Stimulated activated naive CD8-positive, alpha-beta T cell treated with anti-CD3 and anti-CD28 coated beads, Interleukin-15, amount 100 ng/mL, for 72 hours (primary cell): ENCODE results near the gene UBAP1.
"Not testable (repeated sequence)": the region's sequence is repeated elsewhere in the genome, so short reads cannot be mapped to it uniquely, and the experiment has no call there.

Source experiments
- ATAC-seq: fragments of 150-1000 bp; cut with Tn5 transposase; 2 replicates; pipeline ENCODE4 v1.10.0; 2021; ENCODE audit warnings: mild to moderate bottlenecking, moderate library complexity
- DNase-seq, 2 donors: peaks; one replicate each; pipeline ENCODE4 v3.0.0; 2021 to 2022
- H3K27ac Mint-ChIP-seq, 2 donors: one replicate each; pipeline ENCODE4 v1.8.0; 2022; ENCODE audit warnings: mild to moderate bottlenecking in 2 of 2, mixed read lengths in 2 of 2, moderate library complexity in 2 of 2
- H3K27me3 Mint-ChIP-seq: one replicate; pipeline ENCODE4 v1.8.0; 2022; ENCODE audit warnings: mixed read lengths
- H3K4me1 Mint-ChIP-seq: one replicate; pipeline ENCODE4 v1.8.0; 2022; ENCODE audit warnings: mild to moderate bottlenecking, mixed read lengths
- H3K4me3 Mint-ChIP-seq, 2 donors: one replicate each; pipeline ENCODE4 v1.8.0; 2022; ENCODE audit warnings: mild to moderate bottlenecking in 2 of 2, mixed read lengths in 2 of 2, moderate library complexity in 1 of 2
- H3K9me3 Mint-ChIP-seq, 2 donors: one replicate each; pipeline ENCODE4 v1.8.0; 2022; ENCODE audit warnings: mixed read lengths in 2 of 2

The UBAP1 gene

DNA sequence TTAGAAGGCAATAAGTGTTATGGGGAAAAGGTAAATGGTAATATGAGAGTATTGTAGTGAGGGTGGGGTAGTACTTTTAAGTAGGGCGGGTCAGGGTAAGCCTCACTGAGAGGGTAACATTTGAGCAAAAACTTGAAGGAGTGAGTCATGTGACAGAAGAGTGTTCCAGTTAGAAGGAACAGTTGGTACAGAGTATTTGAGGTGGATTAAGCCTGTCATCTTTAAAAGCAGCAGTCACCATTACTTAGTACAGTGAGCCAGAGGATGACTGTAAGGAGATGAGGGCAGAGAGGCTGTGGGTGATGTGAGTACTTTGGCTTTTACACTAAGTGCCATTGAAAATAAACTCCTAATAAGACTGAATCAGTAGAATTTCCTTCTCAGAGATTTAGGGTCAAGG lies 54.8 kb downstream of the UBAP1 start:
- H3K27ac Mint-ChIP-seq, result no peak overlapping the region
- H3K9me3 Mint-ChIP-seq, result no peaks in the 10 kb centered on the region
- no peaks in the 10 kb centered on the region for H3K4me1 Mint-ChIP-seq
- H3K4me3 Mint-ChIP-seq, result no peak overlapping the region
- ATAC-seq (no peak), DNase-seq (no peak)
- H3K27me3 Mint-ChIP-seq, result no peaks in the 10 kb centered on the region

DNA sequence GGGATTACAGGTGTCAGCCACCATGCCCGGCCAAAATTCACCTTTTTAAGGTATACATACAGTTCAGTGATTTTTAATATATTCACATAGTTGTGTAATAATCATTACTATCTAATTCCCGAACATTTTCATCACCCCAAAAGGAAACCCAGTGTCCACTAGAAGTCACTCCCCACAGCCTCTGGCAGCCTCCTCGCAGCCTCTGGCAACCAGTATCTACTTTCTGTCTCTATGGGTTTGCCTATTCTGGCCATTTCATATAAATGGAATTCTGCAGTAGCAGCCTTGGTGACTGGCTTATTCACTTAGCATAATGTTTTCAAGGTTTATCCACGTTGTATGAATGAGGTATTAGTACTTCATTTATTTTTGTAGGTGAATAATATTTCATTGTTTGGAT lies 59.0 kb downstream of the UBAP1 start:
- no peaks in the 10 kb centered on the region for H3K9me3 Mint-ChIP-seq

DNA sequence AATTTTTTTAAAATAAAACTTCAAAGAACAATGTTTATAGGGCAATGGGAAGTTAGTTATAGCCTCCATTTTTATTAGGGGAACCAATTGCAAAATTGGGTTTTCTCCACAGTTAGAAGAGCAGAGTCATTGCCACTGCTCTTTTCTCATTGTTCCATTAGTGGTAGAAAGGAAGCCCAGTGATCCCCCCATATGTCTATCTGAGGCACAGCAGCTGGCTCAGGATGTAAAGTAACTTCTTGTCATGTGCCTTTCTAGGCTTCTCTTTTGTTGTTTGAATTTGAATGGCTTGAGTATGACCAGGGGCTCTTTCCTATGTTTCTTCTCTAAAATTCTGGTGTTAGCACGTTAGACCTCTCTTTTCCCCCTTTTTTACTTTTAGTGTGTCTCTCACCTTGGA lies 61.2 kb downstream of the UBAP1 start:
- H3K27ac Mint-ChIP-seq, result no peak overlapping the region
- DNase-seq, result no peak
- peaks cover 6% of the 10 kb centered on the region for H3K4me1 Mint-ChIP-seq
- no peak for ATAC-seq
- no peaks in the 10 kb centered on the region for H3K9me3 Mint-ChIP-seq
- no peaks in the 10 kb centered on the region for H3K27me3 Mint-ChIP-seq
- no peak overlapping the region for H3K4me3 Mint-ChIP-seq

More for the DNA sequence above, 59.0 kb downstream of the UBAP1 start:
- ATAC-seq (no peak), DNase-seq (no peak)
- no peak overlapping the region for H3K27ac Mint-ChIP-seq
- H3K4me1 Mint-ChIP-seq, result peaks cover 6% of the 10 kb centered on the region
- H3K27me3 Mint-ChIP-seq, result no peaks in the 10 kb centered on the region
- H3K4me3 Mint-ChIP-seq, result no peak overlapping the region

DNA sequence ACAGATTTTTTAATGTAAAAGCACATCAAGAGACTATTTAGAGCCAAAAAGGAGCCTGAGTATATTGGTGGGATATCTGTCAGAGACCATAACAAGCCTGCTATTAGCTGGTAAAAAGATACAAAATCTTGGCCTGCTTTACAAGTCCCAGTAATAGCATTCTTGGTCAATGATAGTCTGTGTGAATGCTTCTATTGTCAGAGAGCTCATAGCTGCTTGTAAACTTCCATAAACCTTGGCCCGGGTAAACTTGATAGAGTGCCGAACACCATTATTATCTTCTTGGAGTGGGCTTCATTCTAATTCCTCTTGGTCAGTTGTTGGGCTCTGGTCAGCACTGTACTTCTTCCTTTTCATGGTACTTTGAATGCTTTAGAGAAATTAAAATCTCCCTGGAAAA lies 64.0 kb downstream of the UBAP1 start:
- ATAC-seq (no peak), DNase-seq (no peak)
- Mint-ChIP-seq H3K4me1 (peaks cover 6% of the 10 kb centered on the region), H3K27ac (no peak overlapping the region), H3K4me3 (no peak overlapping the region), H3K27me3 (no peaks in the 10 kb centered on the region), H3K9me3 (no peaks in the 10 kb centered on the region)

DNA sequence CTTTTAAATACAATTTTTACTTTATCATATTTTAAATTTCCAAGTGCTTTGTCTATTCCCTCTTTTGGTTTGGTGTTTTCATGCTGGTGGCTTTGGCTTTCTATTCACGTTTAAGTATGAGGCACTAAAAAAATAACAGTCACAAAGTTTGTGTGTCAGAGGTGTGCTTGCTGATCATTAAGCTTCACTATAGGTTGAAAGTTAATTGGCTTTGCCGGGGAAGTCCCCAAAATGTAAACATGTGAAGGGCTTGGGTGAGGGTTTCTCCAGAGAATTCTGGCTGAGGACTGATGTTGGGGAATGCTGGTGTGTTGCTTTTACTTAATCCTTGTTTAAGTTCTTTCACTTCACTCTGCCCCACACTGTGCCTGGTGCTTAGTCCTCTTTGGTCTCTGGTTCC lies 66.4 kb downstream of the UBAP1 start:
- H3K4me3 Mint-ChIP-seq, ATAC-seq, DNase-seq, H3K27me3 Mint-ChIP-seq, H3K27ac Mint-ChIP-seq, H3K9me3 Mint-ChIP-seq, H3K4me1 Mint-ChIP-seq: not testable (repeated sequence)

DNA sequence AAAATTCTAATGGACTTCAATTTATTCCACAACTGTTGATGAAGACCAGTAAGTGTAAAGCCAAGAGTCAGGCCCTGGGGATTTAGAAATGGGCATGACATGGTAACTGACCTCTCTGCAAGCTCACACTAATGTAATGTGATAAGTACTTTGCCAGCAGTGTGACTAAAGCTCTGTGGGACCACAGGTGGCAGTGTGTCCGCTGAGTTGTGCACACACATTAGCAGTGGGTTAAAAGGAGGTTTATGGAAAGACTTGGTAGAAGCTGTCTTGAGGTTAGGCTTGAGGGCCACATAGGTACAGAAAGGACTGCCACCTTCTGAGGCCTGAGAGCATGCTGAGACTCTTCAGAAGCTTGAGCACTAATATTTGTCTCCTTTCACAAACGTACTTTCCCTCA lies 67.6 kb downstream of the UBAP1 start:
- Mint-ChIP-seq H3K27ac (no peak overlapping the region), H3K4me3 (no peak overlapping the region), H3K9me3 (no peaks in the 10 kb centered on the region), H3K4me1 (peaks cover 6% of the 10 kb centered on the region), H3K27me3 (no peaks in the 10 kb centered on the region)
- DNase-seq, result no peak
- no peak for ATAC-seq

DNA sequence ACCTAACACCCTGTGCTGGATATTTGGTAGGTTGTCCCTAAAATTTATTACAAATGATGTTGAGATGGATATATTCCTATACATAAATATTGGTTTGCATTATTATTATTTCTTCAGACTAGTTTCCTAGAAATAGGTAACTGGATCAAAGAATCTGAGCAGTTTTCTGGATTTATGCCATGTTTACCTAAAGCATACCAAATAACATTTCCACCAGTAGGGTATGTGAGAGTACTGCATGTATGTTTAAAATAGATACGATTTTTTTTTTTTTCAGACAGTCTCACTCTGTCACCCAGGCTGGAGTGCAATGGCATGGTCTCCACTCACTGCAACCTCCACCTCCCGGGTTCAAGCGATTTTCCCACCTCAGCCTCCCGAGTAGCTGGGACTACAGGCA lies 68.9 kb downstream of the UBAP1 start:
- not testable (repeated sequence) for ATAC-seq, H3K4me3 Mint-ChIP-seq, H3K9me3 Mint-ChIP-seq, DNase-seq, H3K27ac Mint-ChIP-seq, H3K27me3 Mint-ChIP-seq, H3K4me1 Mint-ChIP-seq

DNA sequence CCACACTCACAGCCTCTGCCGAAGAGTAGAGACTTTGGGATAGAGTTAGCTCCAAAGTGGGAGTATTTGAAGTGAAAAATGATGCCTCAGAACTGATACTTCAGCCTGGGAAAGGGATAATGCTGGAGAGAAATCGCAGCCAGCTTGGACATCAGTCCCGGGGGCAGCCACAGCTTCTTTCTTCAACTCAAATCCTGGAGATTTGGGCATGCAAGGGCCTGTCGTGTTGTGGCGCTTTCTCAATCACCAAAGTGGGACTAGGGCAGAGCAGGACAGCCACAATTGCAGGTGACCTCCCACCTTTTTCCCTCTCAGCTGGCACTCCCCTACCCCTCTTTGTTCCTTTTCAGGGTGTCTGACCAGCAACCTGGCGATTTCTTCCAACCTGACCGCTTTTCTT lies 70.4 kb downstream of the UBAP1 start:
- ATAC-seq, result no peak
- Mint-ChIP-seq H3K9me3 (no peaks in the 10 kb centered on the region), H3K4me1 (peaks cover 5% of the 10 kb centered on the region), H3K27me3 (no peaks in the 10 kb centered on the region), H3K27ac (no peak overlapping the region), H3K4me3 (no peak overlapping the region)
- DNase-seq, result no peak

DNA sequence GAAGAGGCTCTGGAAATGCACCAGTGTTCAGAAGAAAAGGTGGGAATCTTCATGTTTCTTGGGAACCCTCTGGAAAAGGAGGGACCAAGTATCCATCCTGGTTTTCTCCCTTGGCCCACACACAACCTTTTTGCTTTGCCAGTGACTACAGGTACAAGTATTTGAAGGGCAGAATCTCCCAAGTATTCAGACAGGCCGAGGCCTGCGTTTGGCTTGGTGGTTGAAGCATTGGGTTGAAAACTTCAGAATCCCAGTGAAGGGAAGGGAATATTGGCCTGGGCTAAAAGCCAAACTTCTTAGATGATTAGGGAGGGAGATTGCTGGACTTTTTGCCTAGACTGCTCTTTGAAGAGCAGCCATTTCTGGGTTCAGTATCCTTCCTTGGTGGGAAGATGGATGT lies 71.9 kb downstream of the UBAP1 start:
- Mint-ChIP-seq H3K4me1 (peaks cover 11% of the 10 kb centered on the region), H3K4me3 (no peak overlapping the region), H3K27ac (peak overlapping the region in 1 of 2 donors; percentile 27), H3K27me3 (no peaks in the 10 kb centered on the region), H3K9me3 (no peaks in the 10 kb centered on the region)
- DNase-seq (no peak), ATAC-seq (no peak)

DNA sequence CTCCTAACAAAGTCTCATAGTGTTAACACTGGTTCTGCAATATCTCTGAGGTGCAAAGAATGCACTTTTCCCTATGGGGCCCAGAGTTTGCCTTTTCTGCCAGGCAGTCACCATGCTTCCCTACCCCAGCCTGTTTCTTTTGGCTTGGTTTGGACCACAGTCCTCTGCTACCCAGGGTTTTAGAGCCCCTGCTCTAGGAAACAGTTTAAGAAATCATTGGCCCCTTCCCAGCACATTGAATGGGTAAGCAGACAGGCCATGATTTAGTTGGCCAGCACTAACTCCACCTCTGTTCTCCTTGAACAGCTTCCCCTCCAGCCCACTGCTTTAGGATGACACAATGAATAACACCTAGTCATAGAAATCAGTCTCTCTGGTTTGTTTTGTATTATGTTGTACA lies 73.2 kb downstream of the UBAP1 start:
- Mint-ChIP-seq H3K27me3 (no peaks in the 10 kb centered on the region), H3K4me1 (peaks cover 24% of the 10 kb centered on the region), H3K4me3 (no peak overlapping the region), H3K27ac (peak overlapping the region; percentile 74 to 83), H3K9me3 (no peaks in the 10 kb centered on the region)
- DNase-seq (no peak), ATAC-seq (no peak)

DNA sequence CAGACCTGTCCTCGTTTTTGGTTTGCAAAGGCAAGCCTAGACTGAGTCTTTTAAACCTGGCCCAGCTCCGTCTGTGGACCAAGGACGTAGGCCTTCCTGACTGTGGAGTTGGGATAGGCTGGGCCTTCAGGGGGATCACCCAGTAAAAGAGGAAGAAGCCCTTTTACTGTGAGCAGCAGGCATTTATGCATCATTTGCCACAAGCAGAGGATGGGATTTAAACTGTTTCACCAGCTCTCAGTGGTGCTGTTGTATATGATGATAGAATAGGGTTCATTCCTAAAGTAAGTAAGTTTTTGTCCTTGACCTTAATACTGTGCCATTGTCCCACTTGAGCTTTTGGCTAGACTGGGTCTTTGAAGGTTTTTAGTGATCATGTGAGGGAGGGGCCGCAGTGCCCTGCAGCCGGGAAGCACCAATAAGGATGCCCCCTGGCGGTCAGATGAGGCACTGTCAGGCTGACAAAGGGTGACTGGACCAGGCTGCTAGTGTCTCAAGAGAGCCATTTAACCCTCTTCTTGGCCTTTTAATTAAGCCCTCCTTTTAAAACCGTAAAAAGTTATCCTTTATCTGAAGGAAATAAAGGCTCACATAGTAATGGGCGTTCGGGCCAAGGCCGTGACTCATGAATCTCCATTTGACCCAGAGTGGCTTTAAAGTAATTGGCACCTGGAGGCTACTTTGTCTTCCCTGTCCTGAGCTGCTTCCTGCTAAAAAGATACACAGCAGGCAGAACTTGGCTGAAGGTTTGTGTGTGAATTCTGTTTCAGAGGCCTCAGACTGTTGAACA lies 74.0 kb downstream of the UBAP1 start:
- no peak overlapping the region for H3K4me3 Mint-ChIP-seq
- H3K4me1 Mint-ChIP-seq, result peaks cover 33% of the 10 kb centered on the region
- H3K27ac Mint-ChIP-seq, result peak overlapping the region in 1 of 2 donors; percentile 26
- H3K9me3 Mint-ChIP-seq, result no peaks in the 10 kb centered on the region
- no peak for ATAC-seq
- DNase-seq, result peak; percentile 38 to 58
- H3K27me3 Mint-ChIP-seq, result no peaks in the 10 kb centered on the region

DNA sequence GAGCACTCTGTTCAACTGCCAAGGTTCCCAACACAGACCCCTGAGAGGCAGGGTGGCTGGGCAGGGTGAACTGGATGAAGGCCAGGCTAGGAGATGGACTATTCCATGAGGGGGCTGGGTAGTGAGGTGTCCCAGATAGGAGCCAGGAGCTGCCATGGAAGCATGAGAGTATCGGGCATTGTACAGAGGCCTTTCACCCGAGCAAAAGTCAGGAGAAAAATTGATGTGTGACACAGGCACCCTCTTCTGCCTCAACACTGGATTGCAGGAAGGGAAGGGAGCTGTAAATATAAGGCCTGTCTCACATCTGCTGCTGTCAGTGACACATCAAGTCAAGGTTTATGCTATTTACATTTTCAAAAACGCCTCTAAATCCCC lies 74.6 kb downstream of the UBAP1 start:
- DNase-seq (no peak), ATAC-seq (no peak)
- H3K27ac Mint-ChIP-seq, result peak overlapping the region in 1 of 2 donors; percentile 26
- H3K4me3 Mint-ChIP-seq, result no peak overlapping the region
- H3K27me3 Mint-ChIP-seq, result no peaks in the 10 kb centered on the region
- peaks cover 39% of the 10 kb centered on the region for H3K4me1 Mint-ChIP-seq
- H3K9me3 Mint-ChIP-seq, result no peaks in the 10 kb centered on the region

DNA sequence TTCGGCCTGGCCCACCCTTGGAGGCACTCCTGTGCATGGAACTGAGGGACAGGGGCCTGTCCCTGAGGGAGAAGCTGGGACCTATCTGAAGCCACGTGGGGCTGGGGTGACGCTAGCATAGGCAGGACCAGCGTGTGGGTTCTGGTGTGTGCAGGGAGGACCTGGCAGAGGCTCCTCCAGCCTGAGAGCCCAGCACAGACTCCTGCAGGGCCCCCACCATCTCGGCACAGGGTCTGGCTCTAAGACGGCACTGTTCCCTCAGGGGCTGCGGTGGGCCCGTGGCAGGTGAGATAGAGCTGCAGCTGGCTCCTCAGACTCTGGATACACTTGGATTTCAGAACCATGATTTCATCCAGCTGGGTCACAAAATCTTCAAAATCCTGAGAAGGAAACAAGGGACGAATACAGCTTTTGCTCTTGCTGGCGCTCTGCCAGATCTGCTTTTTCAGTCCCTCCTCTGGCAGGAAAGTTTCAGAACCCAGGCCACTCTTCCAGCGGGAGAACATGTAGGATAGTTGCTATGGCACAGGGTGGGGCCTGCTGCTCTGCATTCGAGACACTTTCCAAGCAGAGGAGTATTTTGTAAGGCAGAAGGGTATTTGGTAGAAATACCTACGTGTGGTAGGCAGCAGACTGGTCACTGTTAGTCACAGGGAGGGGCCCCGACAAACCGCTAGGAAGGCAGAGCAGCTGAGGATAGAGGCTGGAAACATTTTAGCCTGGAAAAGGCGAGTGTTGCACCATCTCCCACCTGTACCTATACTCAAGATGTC lies 75.5 kb downstream of the UBAP1 start:
- Mint-ChIP-seq H3K9me3 (no peaks in the 10 kb centered on the region), H3K27me3 (no peaks in the 10 kb centered on the region), H3K27ac (peak overlapping the region in 1 of 2 donors; percentile 36), H3K4me1 (peaks cover 44% of the 10 kb centered on the region), H3K4me3 (no peak overlapping the region)
- DNase-seq (no peak), ATAC-seq (peak; percentile 26)

DNA sequence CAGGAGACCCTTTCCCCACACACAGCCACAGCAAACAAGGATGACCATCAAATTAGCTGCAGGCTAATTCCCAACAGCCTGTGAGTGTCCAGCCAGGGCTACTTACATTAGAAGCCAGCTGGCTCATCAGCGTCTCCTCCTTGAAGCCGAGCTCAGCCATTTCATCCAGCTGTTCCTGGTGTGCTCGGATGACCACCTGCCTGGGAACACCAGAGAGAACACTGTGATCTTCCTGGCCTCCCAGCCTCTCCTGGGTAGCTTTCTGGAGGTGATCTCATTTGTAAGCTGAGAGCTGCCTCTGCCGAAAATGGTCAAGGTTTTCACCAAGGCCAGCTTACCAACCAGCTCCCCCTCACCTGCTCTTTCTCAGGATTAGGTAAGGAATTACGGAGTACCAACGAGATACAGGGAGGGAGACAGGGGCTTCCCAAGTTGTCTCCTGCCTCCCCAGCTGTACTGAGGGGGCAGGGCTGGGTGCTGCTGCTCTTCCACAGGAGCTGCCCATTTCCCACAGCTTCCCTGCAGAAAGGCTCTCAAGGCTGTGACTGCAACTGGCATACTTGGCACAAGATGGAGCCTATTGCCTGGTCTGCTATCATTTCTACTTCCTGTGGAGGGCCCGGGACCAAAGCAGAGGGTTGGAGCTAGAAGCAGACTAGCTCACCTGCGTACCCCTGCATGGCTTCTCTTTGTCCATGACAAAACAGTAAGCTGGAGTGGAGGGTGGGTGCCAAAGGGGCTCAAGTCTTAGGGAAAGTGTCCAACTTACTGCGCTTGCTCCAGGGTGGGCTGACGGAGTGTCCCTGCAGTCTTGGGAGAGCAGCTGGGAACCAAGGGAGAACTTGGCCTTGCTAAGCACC lies 76.4 kb downstream of the UBAP1 start:
- ATAC-seq (no peak), DNase-seq (no peak)
- no peaks in the 10 kb centered on the region for H3K9me3 Mint-ChIP-seq
- H3K4me1 Mint-ChIP-seq, result peaks cover 45% of the 10 kb centered on the region
- H3K27ac Mint-ChIP-seq, result peak overlapping the region in 1 of 2 donors; percentile 44
- no peaks in the 10 kb centered on the region for H3K27me3 Mint-ChIP-seq
- H3K4me3 Mint-ChIP-seq, result no peak overlapping the region

DNA sequence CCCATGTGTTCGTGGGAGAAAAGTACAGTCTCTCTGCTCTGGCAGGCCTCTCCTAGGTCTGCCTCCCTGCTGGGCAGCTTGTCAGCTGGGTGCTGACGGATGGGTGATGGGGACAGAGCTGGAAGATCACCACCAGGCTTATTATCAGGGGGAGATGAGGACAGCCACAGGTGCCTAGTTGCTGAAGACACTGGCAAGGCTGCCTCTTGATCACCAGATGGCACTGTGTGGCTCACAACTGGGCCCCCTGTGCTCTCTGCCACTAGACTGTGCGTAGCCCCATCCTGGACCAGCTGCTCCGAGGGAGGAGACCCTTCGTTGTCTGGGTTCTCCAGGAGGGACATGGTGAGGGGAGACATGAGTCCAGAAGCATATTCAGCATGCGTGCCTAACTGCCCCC lies 77.3 kb downstream of the UBAP1 start:
- Mint-ChIP-seq H3K4me3 (no peak overlapping the region), H3K27me3 (no peaks in the 10 kb centered on the region), H3K27ac (no peak overlapping the region), H3K9me3 (no peaks in the 10 kb centered on the region), H3K4me1 (peaks cover 45% of the 10 kb centered on the region)
- ATAC-seq (no peak), DNase-seq (no peak)
